Measurements from ENCODE around the gene PSMB11. TPM values are rescaled to one million over a fixed set of nuclear protein-coding genes. Genes with fewer than 3 reads are reported as not detected.

The PSMB11 gene
- total RNA-seq, 1 donor from 2014 or later = not detected

GRCh38 chr14:23034498-23035302 lies 7.3 kb upstream of the PSMB11 start, which contains the start of gene PSMB5:
PSMB5 (minus strand) TSS chr14:23034900; CDS start chr14:23034881, 19 bp downstream.
- peak; percentile 74 for DNase-seq (ENCODE audit: low spot score)
- Mint-ChIP-seq H3K27me3 (ENCODE audit: unreplicated experiment) (peaks cover 4% of the 10 kb centered on the region), H3K9me3 (ENCODE audit: unreplicated experiment) (no peaks in the 10 kb centered on the region), H3K4me3 (ENCODE audit: unreplicated experiment) (peak within 1 kb of the TSS; percentile 98), H3K27ac (ENCODE audit: unreplicated experiment) (peak within 1 kb of the TSS; percentile 99), H3K4me1 (ENCODE audit: unreplicated experiment) (peaks cover 15% of the 10 kb centered on the region), H3K36me3 (ENCODE audit: low read depth, unreplicated experiment) (peaks cover 18% of the 10 kb centered on the region)
- TF ChIP-seq, protein P1, sequence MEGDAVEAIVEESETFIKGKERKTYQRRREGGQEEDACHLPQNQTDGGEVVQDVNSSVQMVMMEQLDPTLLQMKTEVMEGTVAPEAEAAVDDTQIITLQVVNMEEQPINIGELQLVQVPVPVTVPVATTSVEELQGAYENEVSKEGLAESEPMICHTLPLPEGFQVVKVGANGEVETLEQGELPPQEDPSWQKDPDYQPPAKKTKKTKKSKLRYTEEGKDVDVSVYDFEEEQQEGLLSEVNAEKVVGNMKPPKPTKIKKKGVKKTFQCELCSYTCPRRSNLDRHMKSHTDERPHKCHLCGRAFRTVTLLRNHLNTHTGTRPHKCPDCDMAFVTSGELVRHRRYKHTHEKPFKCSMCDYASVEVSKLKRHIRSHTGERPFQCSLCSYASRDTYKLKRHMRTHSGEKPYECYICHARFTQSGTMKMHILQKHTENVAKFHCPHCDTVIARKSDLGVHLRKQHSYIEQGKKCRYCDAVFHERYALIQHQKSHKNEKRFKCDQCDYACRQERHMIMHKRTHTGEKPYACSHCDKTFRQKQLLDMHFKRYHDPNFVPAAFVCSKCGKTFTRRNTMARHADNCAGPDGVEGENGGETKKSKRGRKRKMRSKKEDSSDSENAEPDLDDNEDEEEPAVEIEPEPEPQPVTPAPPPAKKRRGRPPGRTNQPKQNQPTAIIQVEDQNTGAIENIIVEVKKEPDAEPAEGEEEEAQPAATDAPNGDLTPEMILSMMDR (IDR thresholded peaks at IDR 0.05; ENCODE audit: unreplicated experiment) = no peak

DNA sequence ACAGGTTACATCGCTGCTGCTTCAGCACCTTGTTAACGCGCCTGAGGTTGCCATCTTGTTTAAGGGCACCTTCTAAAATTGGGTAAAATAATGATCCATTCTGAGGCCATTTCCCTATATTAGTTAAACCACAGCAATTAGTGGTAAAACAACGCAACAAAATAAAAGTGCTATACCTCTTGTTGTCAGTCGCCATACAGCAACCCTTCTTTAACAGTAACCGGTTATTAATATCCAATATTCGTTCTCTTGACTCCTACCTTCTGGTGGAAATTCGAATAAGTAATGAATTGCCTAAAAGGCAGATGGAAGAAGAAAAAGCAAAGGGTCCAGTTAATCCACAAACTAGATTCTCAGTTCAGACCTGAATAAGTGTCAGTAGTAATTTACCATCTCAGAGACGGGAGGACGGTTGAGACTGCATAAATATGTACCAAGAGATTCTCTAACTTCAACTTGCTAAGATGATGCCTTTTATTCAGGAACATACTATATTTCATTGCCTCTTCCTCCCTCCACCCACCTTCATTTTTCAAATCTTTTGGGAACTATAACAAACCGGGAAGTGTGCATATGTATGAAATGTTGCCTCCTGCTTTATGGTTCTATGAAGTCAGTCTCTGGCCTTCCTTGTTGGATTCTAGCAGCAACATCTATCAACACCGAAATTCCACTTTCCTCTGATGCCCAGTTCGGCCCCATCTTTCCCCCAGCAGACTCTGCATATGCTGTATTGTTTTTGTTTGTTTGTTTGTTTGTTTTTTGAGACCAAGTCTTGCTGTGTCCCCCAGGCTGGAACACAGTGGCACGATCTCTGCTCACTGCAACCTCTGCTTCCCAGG lies 6.5 kb upstream of the PSMB11 start:
- TF ChIP-seq, protein P1 (IDR thresholded peaks at IDR 0.05; ENCODE audit: unreplicated experiment) = no peak
- peaks cover 4% of the 10 kb centered on the region for H3K27me3 Mint-ChIP-seq (ENCODE audit: unreplicated experiment)
- H3K4me1 Mint-ChIP-seq (ENCODE audit: unreplicated experiment) = peaks cover 15% of the 10 kb centered on the region
- peak overlapping the region; percentile 98 for H3K4me3 Mint-ChIP-seq (ENCODE audit: unreplicated experiment)
- no peak for DNase-seq (ENCODE audit: low spot score)
- peak overlapping the region; percentile 99 for H3K27ac Mint-ChIP-seq (ENCODE audit: unreplicated experiment)
- peaks cover 18% of the 10 kb centered on the region for H3K36me3 Mint-ChIP-seq (ENCODE audit: low read depth, unreplicated experiment)
- H3K9me3 Mint-ChIP-seq (ENCODE audit: unreplicated experiment) = no peaks in the 10 kb centered on the region

DNA sequence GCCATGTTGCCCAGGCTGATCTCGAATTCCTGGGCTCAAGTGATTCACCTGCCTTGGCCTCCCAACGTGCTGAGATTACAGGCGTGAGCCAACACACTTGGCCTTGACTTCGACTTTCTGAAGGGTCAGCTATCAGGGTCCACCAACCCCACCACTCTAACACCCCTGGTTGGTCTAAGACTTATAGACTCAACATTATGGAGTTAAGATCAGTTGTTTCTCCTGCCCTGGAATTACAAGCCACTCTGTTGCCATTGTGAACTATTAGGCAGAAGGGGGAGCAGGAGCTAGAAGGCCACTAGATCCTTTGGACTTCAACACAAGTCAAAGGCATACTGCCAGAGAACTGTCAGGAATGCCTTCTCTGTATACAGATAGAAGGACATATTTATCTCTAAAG lies 1.9 kb upstream of the PSMB11 start:
- H3K27ac Mint-ChIP-seq (ENCODE audit: unreplicated experiment) = no peak overlapping the region
- TF ChIP-seq, protein P1 (IDR thresholded peaks at IDR 0.05; ENCODE audit: unreplicated experiment) = no peak
- H3K4me3 Mint-ChIP-seq (ENCODE audit: unreplicated experiment) = no peak overlapping the region
- H3K27me3 Mint-ChIP-seq (ENCODE audit: unreplicated experiment) = peaks cover 7% of the 10 kb centered on the region
- DNase-seq (ENCODE audit: low spot score) = no peak
- no peaks in the 10 kb centered on the region for H3K9me3 Mint-ChIP-seq (ENCODE audit: unreplicated experiment)
- H3K4me1 Mint-ChIP-seq (ENCODE audit: unreplicated experiment) = peaks cover 22% of the 10 kb centered on the region
- H3K36me3 Mint-ChIP-seq (ENCODE audit: low read depth, unreplicated experiment) = peaks cover 4% of the 10 kb centered on the region

GRCh38 chr14:23041729-23042128 lies 283 bp upstream of the PSMB11 start:
- Mint-ChIP-seq H3K27ac (ENCODE audit: unreplicated experiment) (no peak overlapping the region), H3K9me3 (ENCODE audit: unreplicated experiment) (no peaks in the 10 kb centered on the region), H3K4me1 (ENCODE audit: unreplicated experiment) (peaks cover 32% of the 10 kb centered on the region), H3K4me3 (ENCODE audit: unreplicated experiment) (no peak overlapping the region), H3K36me3 (ENCODE audit: low read depth, unreplicated experiment) (peaks cover 4% of the 10 kb centered on the region), H3K27me3 (ENCODE audit: unreplicated experiment) (peaks cover 10% of the 10 kb centered on the region)
- no peak for DNase-seq (ENCODE audit: low spot score)
- TF ChIP-seq, protein P1 (IDR thresholded peaks at IDR 0.05; ENCODE audit: unreplicated experiment) = no peak

All from endothelial cell (in vitro differentiated cells).